OCI-LY3 (cell line): ENCODE results near the gene TXN.

Experiments used
- H2AFZ ChIP-seq: fragments of 200-600, 300-600 bp; shearing (Covaris generic); 2 replicates; pipeline ENCODE4 v1.6.0; 2014; ENCODE audit warnings: antibody characterized with exemption, low read depth, low read length
- H3K27ac ChIP-seq: fragments of 200-600, 300-600 bp; sonication (generic); 2 replicates; pipeline ENCODE4 v1.5.1; 2014; ENCODE audit warnings: mild to moderate bottlenecking, low read length, moderate library complexity, mixed read lengths
- H3K27me3 ChIP-seq: fragments of 200-600, 300-600 bp; sonication (generic); 2 replicates; pipeline ENCODE4 v1.6.1; 2014; ENCODE audit warnings: low read depth, low read length, mixed read lengths
- H3K36me3 ChIP-seq: fragments of 200-600, 300-600 bp; sonication (generic); replicated peaks from 2 replicates; pipeline ENCODE3; 2014; ENCODE audit warnings: low read depth, low read length, mixed read lengths
- H3K4me1 ChIP-seq: fragments of 300-600, 200-600 bp; sonication (generic); 2 replicates; pipeline ENCODE4 v1.6.1; 2014; ENCODE audit warnings: low read length, mixed read lengths
- H3K4me2 ChIP-seq: fragments of 200-600, 300-600 bp; sonication (generic); 2 replicates; pipeline ENCODE4 v1.6.1; 2014; ENCODE audit warnings: low read length, mixed read lengths
- H3K4me3 ChIP-seq: fragments of 300-600, 200-600 bp; sonication (generic); 2 replicates; pipeline ENCODE4 v1.5.1; 2014; ENCODE audit warnings: antibody characterized with exemption, mild to moderate bottlenecking, low read length, moderate library complexity
- H3K79me2 ChIP-seq: fragments of 300-600, 200-600 bp; shearing (Covaris generic); 2 replicates; pipeline ENCODE4 v1.6.1; 2014; ENCODE audit warnings: mild to moderate bottlenecking, low read length, mixed read lengths
- H3K9ac ChIP-seq: fragments of 300-600, 200-600 bp; shearing (Covaris generic); 2 replicates; pipeline ENCODE4 v1.6.0; 2014; ENCODE audit warnings: mild to moderate bottlenecking, low read length, moderate library complexity
- H3K9me3 ChIP-seq: fragments of 200-600, 300-600 bp; shearing (Covaris generic); 2 replicates; pipeline ENCODE4 v1.6.1; 2014; ENCODE audit warnings: low read length, mixed read lengths; ENCODE audit not compliant: insufficient read depth
- H4K20me1 ChIP-seq: fragments of 200-600, 300-600 bp; sonication (generic); 2 replicates; pipeline ENCODE4 v1.6.1; 2016; ENCODE audit warnings: low read length, mixed read lengths; ENCODE audit not compliant: insufficient read depth
- CTCF ChIP-seq: fragments of 200-600, 300-600 bp; sonication (generic); IDR thresholded peaks from 2 replicates; pipeline ENCODE4 v1.5.1; 2014; ENCODE audit warnings: antibody characterized with exemption, low read length, low read depth
- EZH2phosphoT487 ChIP-seq: fragments of 200-600 bp; shearing (Covaris generic); IDR thresholded peaks from 2 replicates; pipeline ENCODE4 v1.6.1; 2018; ENCODE audit warnings: antibody characterized with exemption, mixed run types, low read depth

The TXN gene

GRCh38 chr9:110257956-110258355 is 1.6 kb upstream of the TXN start:
- Histone ChIP-seq H2AFZ (no peak overlapping the region), H4K20me1 (peaks cover 25% of the 10 kb centered on the region), H3K4me2 (peak overlapping the region; percentile 100), H3K9me3 (no peaks in the 10 kb centered on the region), H3K79me2 (peaks cover 47% of the 10 kb centered on the region), H3K27me3 (no peaks in the 10 kb centered on the region), H3K4me1 (peaks cover 49% of the 10 kb centered on the region), H3K4me3 (peak overlapping the region; percentile 96), H3K9ac (peak overlapping the region; percentile 99), H3K27ac (peak overlapping the region; percentile 97), H3K36me3 (peaks cover 14% of the 10 kb centered on the region)
- TF ChIP-seq CTCF (no peak), EZH2phosphoT487 (no peak)

GRCh38 chr9:110257097-110257841 is 962 bp upstream of the TXN start:
- H3K9ac ChIP-seq, result peak overlapping the region; percentile 99
- no peaks in the 10 kb centered on the region for H3K9me3 ChIP-seq
- peaks cover 14% of the 10 kb centered on the region for H3K36me3 ChIP-seq
- peaks cover 32% of the 10 kb centered on the region for H4K20me1 ChIP-seq
- TF ChIP-seq EZH2phosphoT487 (no peak), CTCF (no peak)
- H3K27ac ChIP-seq, result peak overlapping the region; percentile 97
- H3K4me1 ChIP-seq, result peaks cover 49% of the 10 kb centered on the region
- no peak overlapping the region for H2AFZ ChIP-seq
- H3K79me2 ChIP-seq, result peaks cover 54% of the 10 kb centered on the region
- H3K4me2 ChIP-seq, result peak overlapping the region; percentile 100
- H3K27me3 ChIP-seq, result no peaks in the 10 kb centered on the region
- peak overlapping the region; percentile 96 for H3K4me3 ChIP-seq

- peak overlapping the region; percentile 87 for H3K4me2 ChIP-seq
- H3K79me2 ChIP-seq, result peaks cover 69% of the 10 kb centered on the region
- H3K9me3 ChIP-seq, result no peaks in the 10 kb centered on the region
- TF ChIP-seq CTCF (no peak), EZH2phosphoT487 (no peak)
- H4K20me1 ChIP-seq, result peaks cover 45% of the 10 kb centered on the region
- H2AFZ ChIP-seq, result peak overlapping the region; percentile 17; the same call in 1 of the 2 replicates
- H3K36me3 ChIP-seq, result peaks cover 19% of the 10 kb centered on the region
- H3K4me1 ChIP-seq, result peaks cover 49% of the 10 kb centered on the region
- peak overlapping the region; percentile 96 for H3K4me3 ChIP-seq
- H3K27ac ChIP-seq, result peak overlapping the region; percentile 97
- H3K27me3 ChIP-seq, result no peaks in the 10 kb centered on the region
- peak overlapping the region; percentile 99 for H3K9ac ChIP-seq
These were observed 586 bp downstream of the TXN start for GRCh38 chr9:110255463-110256379.

- peak overlapping the region; percentile 99 for H3K9ac ChIP-seq
- H2AFZ ChIP-seq, result no peak overlapping the region
- peaks cover 46% of the 10 kb centered on the region for H3K4me1 ChIP-seq
- peak overlapping the region; percentile 87 for H3K4me2 ChIP-seq
- peaks cover 52% of the 10 kb centered on the region for H4K20me1 ChIP-seq
- TF ChIP-seq EZH2phosphoT487, result no peak
- TF ChIP-seq CTCF, result no peak
- peaks cover 26% of the 10 kb centered on the region for H3K36me3 ChIP-seq
- H3K27me3 ChIP-seq, result no peaks in the 10 kb centered on the region
- H3K27ac ChIP-seq, result peak overlapping the region; percentile 97
- no peaks in the 10 kb centered on the region for H3K9me3 ChIP-seq
- H3K79me2 ChIP-seq, result peaks cover 76% of the 10 kb centered on the region
- H3K4me3 ChIP-seq, result peak overlapping the region; percentile 96
These were observed 1.3 kb downstream of the TXN start for GRCh38 chr9:110255034-110255462.
